ENCODE data around the gene SRGN.
"Not testable (repeated sequence)": the region's sequence is repeated elsewhere in the genome, so short reads cannot be mapped to it uniquely, and the experiment has no call there.

The SRGN gene

GRCh38 chr10:69087590-69088470 is at the start of gene SRGN:
Gene SRGN, plus strand, starts transcription at chr10:69088103. Its CDS starts 55 bp downstream, at chr10:69088158.
- peak; percentile 98 for DNase-seq (ENCODE audit: low read depth)
- no peak for TF ChIP-seq CTCF (conservative IDR thresholded peaks at IDR 0.05; ENCODE audit: low read depth, low read length)
- H3K4me3 ChIP-seq (ENCODE audit: low read depth, low read length), result peak within 1 kb of the TSS; percentile 70

- not testable (repeated sequence) for H3K4me3 ChIP-seq (ENCODE audit: low read depth, low read length); DNase-seq (ENCODE audit: low read depth)
Measured at GRCh38 chr10:69040904-69041303, 47.0 kb upstream of the SRGN start.

- no peak for DNase-seq (ENCODE audit: low read depth)
- TF ChIP-seq CTCF (conservative IDR thresholded peaks at IDR 0.05; ENCODE audit: low read depth, low read length), result no peak
Measured at GRCh38 chr10:69042417-69042816, 45.5 kb upstream of the SRGN start.

GRCh38 chr10:69042838-69043237 is 45.1 kb upstream of the SRGN start:
- TF ChIP-seq CTCF (conservative IDR thresholded peaks at IDR 0.05; ENCODE audit: low read depth, low read length), result no peak
- H3K4me3 ChIP-seq (ENCODE audit: low read depth, low read length), result no peak overlapping the region
- DNase-seq (ENCODE audit: low read depth), result no peak

More at GRCh38 chr10:69042417-69042816, 45.5 kb upstream of the SRGN start:
- no peak overlapping the region for H3K4me3 ChIP-seq (ENCODE audit: low read depth, low read length)

- H3K4me3 ChIP-seq (ENCODE audit: low read depth, low read length), result no peak overlapping the region
- DNase-seq (ENCODE audit: low read depth), result no peak
Measured at GRCh38 chr10:69043931-69044531, 43.9 kb upstream of the SRGN start.

GRCh38 chr10:69044546-69044945 is 43.4 kb upstream of the SRGN start:
- DNase-seq (ENCODE audit: low read depth), result no peak
- TF ChIP-seq CTCF (conservative IDR thresholded peaks at IDR 0.05; ENCODE audit: low read depth, low read length), result no peak
- no peak overlapping the region for H3K4me3 ChIP-seq (ENCODE audit: low read depth, low read length)

More at GRCh38 chr10:69043931-69044531, 43.9 kb upstream of the SRGN start:
- TF ChIP-seq CTCF (conservative IDR thresholded peaks at IDR 0.05; ENCODE audit: low read depth, low read length), result no peak

- H3K4me3 ChIP-seq (ENCODE audit: low read depth, low read length), result no peak overlapping the region
- no peak for TF ChIP-seq CTCF (conservative IDR thresholded peaks at IDR 0.05; ENCODE audit: low read depth, low read length)
- DNase-seq (ENCODE audit: low read depth), result peak; percentile 81
Measured at GRCh38 chr10:69045441-69046300, 42.2 kb upstream of the SRGN start.

Data from choroid plexus epithelial cell (primary cell).